Measurements from ENCODE around the gene BPI.
"Not testable (repeated sequence)": the region's sequence is repeated elsewhere in the genome, so short reads cannot be mapped to it uniquely, and the experiment has no call there.

The BPI gene

DNA sequence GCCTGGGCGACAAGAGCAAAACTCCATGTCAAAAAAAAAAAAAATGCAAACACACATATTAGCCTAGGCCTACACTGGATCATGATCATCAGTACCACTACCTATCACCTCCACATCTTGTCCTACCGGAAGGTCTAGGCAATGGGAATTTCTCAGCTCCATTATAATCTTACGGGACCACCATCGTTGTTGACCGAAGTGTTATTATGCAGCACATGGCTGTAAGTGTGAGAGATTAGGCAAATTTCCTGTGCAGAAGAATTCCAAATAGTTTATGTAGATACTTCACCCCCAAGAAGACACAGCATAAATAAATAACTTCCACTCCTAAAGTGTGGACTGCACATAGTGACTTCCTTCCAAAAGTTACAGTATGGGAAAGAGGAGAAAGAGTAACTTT, 26.7 kb upstream of the BPI start:
- FAIRE-seq (no peak), DNase-seq (ENCODE audit: insufficient read length, low spot score) (no peak)

DNA sequence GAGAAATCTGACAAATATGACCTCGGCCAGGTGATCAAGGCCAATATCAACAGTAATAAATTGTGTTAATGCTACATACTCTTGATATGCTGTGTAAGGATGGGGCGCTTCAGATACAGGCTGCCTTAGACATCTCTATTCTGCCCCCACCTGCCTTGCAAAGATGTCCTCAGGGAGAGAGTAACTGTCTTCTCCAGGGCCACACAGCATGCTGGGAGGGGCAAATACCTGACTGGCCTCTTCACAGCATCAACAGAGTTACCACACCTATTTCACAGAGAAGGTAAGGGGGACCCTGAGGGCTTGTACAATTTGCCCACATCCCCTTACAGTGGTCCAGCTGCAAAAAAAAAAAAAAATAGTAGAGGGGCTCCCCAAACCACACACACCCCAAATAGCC, 26.3 kb upstream of the BPI start:
- FAIRE-seq (peak; percentile 78), DNase-seq (ENCODE audit: insufficient read length, low spot score) (no peak)

DNA sequence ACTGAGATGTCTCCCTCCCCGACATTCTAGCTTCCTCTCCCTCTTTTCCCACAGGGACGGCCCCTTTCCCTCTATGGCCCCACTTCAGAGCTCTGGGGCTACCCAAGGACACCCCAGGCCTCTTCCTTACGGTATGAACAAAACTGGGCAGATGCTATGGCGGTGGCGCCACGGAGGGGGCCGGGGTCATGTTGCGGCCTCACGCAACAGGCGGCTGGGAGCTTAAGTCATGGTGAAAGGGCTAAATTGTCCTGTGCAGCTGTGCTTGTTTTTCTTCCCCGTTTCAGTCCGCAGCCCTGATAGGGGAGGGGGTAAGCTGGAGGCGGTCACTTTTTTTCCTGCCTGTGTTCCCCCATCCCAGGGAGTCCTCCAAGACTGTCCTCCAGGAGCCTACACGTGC, 25.8 kb upstream of the BPI start:
- DNase-seq (ENCODE audit: insufficient read length, low spot score) = no peak

DNA sequence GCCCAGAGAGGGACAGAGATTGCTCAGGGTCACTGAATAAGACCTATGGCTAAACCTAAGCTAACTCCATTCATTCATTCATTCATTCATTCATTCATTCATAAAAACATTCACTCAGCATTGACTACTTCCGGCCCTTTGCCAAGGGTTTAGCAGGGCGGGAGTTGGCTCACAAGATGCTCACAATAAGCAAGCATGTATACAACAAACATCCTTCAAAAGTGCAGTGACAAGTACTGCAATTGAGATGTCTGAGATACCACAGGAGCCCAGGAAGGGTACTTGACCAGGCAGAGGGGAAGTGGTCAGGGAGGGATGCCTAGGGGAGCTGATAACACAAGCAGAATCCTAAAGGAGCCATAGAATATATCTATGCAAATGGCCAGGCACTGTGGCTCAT, 25.2 kb upstream of the BPI start:
- FAIRE-seq (no peak), DNase-seq (ENCODE audit: insufficient read length, low spot score) (no peak)

More for the DNA sequence above, 25.8 kb upstream of the BPI start:
- FAIRE-seq = peak; percentile 31

DNA sequence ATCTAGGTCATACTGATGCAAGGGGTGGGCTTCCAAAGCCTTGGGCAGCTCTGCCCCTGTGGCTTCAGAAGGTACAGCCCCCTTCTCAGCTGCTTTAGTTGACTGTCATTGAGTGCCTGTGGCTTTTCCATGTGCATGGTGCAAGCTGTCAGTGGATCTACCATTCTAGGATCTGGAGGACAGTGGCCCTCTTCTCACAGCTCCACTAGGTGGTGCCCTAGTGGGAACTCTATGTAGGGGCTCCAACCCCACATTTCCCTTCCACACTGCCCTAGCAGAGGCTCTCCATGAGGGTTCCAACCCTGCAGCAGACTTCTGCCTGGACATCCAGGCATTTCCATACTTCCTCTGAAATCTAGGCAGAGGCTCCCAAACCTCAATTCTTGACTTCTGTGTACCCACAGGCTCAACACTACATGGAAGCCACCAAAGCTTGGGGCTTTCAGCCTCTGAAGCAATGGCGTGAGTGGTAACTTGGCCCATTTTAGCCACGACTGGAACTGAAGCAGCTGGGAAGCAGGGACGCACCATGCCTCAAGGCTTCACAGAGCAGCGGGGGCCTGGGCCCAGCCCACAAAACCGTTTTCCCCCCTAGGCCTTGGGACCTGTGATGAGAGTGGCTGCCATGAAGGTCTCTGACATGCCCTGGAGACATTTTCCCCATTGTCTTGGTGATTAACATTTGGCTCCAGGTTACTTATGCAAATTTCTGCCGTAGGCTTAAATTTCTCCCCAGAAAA, 22.6 kb upstream of the BPI start:
- DNase-seq (ENCODE audit: insufficient read length, low spot score) = not testable (repeated sequence)
- peak; percentile 82 for FAIRE-seq

DNA sequence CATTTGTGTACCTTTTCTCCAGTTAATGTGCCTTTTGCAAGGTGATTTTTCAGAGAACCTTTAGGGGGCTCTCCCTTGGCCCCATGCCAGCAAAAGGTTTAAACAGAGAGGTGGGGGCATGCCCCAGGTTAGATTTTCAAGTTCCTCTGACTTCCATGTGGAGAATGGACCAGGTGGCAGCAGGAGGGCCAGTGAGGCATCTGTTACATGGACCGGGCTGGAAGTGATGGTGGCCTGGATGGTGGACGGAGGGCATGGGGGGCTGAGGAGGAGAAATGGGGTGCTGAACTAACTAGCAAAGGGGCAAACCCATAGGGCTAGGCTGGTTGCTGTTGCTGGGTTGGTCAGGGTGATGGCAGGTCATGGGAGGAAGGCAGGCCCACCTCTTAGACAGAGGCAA, 20.7 kb upstream of the BPI start:
- peak; percentile 84 for FAIRE-seq
- no peak for DNase-seq (ENCODE audit: insufficient read length, low spot score)

DNA sequence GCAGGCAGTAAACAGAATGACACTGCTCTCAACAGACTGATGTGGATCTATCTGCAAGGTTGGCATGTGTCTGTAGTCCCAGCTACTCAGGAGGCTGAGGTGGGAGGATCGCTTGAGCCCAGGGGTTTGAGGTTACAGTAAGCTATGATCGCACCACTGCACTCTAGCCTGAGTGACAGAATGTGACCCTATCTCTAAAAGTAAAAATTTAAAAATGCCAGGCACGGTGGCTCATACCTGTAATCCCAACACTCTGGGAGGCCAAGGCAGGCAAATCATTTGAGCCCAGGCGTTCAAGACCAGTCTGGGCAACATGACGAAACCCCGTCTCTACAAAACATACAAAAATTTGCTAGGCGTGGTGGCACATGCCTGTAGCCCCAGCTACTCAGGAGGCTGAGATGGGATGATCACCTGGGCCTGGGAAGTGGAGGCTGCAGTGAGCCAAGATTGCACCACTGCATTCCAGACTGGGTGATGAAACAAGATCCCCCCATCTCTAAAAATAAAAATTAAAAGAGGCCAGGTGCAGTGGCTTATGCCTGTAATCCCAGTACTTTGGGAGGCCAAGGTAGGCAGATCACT, 19.8 kb upstream of the BPI start:
- FAIRE-seq = peak; percentile 79

DNA sequence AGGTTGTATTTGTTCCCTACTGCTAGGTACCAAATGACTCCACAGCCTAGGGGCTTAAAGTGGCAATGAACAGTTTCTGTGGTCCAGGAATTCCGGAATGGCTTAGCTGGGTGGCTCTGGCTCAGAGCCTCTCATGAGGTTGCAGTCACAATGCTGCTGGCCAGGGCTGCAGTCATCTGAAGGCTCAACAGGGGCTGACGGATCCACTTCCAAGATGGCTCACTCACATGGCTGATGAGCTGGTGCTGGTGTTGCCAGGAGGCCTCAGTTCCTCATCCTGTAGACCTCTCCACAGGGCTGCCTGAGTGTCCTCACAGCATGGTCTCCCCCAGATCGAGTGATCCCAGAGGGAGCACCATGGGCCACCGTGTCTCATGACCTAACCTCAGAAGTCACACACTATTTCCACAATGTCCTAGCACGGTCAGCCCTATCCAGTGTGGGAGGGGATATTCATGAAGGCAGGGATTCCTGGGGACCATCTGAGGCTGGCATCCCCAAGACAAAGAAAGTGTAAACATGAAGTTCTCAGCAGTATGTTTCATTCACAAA, 19.0 kb upstream of the BPI start:
- peak; percentile 68 for FAIRE-seq
- DNase-seq (ENCODE audit: insufficient read length, low spot score) = no peak

More for the DNA sequence above, 19.8 kb upstream of the BPI start:
- not testable (repeated sequence) for DNase-seq (ENCODE audit: insufficient read length, low spot score)

DNA sequence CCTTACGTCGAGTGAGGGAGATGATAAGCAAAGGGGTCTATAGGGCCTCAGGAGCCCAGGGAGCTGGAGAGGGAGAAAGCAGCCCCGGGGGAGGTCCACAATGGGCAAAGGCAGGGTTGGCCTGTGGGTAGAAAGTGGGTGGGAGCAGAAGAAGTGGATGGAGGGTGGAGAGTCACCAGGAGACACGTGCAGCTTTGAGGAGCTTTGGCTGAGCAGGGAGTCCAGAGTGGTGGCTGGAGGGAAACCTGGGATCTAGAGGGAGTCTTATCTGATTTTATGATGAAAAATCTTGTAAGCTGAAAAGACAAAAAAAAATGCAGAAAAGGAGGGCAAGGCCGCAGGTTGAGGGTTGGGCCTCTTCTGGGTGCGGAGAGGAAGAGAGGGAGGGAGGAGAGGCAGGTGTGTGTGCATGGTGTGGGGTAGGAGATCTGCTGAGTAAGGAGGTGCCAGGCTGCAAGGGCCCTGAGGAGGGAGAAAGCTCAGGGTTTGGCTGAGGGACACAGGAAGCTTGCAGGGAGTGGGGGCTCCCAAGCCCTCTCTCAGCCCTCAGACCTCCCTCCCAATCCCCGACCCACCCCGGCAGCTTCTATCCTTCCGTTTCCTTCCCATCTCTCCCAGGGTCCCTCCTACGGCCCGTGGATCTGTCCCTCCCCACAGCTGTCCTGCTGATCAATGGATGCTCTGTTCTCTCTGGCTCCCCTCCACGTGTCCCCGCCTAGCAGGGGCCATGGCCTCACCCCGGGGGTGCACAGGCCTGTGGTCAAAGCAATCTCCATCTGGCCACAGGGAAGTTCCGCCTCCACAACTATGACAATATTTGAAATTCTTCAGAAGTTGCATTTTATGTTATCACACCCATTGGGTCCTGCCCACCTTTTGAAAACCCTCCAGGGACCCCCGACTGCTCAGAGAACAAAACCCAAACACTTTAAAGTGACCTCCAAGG, 17.1 kb upstream of the BPI start:
- FAIRE-seq = peak; percentile 90
- no peak for DNase-seq (ENCODE audit: insufficient read length, low spot score)

DNA sequence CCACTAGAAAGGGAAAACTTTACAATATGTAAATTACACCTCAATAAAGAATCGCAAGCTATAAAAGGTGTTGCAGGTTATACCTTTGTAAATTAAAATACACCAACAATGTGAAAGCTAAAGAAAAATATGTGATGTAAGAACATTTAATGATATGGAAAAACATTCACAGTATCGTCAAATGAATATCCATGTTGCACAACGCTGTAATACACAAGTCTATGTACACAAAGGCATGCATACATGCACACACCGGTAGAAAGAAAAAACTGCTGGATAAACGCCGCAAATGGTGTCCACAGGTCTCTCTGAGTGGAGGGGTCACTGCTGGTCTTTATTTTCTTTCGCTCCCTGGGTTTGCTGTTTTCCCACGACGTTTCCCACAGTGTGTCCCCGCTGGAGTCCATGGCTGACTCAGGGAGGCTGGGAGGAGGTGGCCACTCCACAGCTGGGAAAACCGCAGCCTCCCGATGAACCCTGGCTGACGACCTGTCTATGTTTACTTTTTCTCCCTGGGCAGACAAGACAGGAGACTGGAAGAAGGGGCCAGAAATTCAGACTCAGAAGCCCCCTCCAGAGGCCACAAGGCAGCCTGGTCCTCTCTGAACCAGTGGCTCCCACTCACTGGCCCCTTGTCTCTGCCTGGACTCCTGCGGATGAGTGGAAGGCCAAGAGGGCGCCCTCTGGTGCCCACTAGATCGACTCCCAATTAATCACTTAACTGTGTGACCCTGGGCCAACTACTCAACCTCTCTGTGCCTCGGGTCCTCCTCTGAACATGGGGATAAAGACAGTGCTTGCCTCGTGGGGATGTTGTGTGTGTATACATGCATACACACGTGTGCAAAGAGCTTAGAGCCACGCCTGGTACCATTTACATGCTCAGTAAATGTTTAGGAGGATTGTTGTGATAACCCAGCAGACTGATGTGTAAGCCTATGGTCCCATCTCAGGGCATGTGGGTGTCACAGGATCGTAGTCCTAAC, 12.8 kb upstream of the BPI start:
- FAIRE-seq (peak; percentile 89), DNase-seq (ENCODE audit: insufficient read length, low spot score) (peak; percentile 66)

DNA sequence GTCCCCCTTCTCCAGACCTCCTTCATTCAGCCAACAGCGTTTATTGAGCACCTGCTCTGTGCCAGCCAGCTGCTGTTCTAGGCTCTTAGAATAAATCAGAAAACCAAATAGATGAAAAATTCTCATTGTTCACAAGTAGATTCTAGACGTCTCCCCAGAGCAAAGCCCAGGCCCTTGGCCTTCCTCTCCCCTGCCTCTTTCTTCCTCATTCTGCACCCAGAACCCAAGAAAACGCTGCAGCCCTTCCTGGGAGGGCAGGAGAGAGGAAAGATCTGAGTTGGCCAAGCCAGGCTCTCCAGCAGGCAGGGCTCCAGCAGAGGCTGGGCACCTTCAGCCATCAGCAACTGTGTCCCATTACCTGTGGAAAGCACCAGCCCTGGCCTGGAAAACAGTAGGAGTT, 12.0 kb upstream of the BPI start:
- no peak for FAIRE-seq
- no peak for DNase-seq (ENCODE audit: insufficient read length, low spot score)

DNA sequence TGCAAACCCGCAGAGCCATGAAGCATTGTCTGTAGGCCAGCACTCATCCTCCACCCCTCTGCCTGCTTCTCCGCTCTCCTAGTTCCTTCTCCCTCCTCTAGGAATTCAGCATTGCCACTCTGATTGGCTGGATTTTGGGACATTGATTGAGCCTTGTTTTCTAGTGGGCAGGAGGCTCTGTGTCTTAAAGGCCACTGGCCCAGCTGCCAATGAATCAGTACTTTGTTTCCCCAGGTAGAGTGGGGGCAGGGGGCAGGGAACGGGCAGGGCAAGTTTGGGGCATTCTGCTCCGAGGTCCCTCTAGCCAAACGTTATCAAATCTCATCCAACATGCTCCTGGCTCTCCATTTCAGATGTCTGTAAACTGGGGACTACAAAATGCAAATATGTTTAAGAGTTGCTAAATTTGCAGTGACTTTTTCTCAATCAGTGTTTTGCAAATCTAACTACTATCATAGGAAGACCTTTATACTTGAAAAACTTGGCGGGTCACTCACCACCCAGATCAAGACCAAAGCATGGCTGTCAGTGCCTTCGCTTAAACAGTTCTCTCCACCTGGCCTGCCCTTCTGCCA, 10.4 kb upstream of the BPI start:
- no peak for FAIRE-seq

DNA sequence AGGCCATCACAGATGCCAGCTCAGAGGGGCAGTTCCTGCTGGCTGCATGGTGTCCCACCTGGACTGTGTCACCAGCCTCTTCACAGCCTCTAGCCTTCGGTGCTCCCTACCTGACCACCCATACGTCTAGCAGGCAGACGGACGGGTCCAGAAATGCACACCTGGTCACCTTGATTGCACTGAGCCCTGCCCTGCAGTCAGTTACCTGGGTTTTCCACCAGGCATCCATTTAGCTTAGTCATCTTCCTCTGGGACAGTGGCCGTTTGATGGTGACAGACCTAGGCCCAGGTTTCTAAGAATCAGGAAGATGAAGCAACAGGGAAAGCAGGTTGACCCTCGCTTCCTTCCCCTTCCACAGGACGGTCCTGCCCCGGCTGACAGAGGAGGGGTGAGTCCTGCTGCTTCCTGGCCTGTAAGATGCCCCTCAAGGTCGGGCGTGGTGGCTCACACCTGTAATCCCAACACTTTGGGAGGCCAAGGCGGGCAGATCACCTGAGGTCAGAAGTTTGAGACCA, 9.8 kb upstream of the BPI start:
- DNase-seq (ENCODE audit: insufficient read length, low spot score) (no peak), FAIRE-seq (peak; percentile 36)

More for the DNA sequence above, 10.4 kb upstream of the BPI start:
- DNase-seq (ENCODE audit: insufficient read length, low spot score) = no peak

DNA sequence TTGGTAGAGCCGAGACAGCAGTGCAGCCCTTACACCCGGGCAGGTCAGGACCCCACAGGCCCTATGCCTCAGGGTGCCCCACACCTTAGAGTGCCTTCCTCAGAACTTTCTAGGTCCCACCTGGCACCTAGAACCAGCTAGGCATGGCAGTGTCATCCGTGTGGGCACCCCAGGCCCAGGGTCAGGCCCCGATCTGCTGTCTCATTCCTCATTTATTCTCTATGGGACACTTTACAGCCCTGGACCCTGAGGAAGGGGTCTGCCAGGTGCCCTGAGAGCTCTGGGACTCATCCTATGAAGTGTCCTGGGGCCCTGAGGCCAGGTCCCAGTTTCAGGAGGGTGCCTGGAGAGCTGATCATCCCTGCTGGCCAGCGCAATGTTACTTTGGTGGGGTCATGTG, 8.1 kb upstream of the BPI start:
- DNase-seq (ENCODE audit: insufficient read length, low spot score) = no peak
- FAIRE-seq = no peak

DNA sequence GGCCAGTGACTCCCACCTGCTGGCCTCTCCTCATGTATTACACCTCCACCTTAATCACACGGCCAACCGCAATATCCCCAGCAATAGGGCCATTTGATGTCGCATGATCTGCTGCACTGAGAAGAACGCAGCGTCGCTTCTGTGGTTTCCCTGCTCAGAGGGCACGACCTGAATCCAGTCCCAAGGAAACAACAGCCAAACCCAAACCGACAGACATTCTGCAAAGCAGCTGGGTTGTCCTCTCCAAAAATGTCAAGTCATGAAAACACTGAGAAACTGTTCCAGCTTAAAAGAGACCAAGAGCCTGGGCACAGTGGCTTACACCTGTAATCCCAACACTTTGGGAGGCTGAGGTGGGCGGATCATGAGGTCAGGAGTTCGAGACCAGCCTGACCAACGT, 7.5 kb upstream of the BPI start:
- DNase-seq (ENCODE audit: insufficient read length, low spot score) (no peak), FAIRE-seq (peak; percentile 33)

DNA sequence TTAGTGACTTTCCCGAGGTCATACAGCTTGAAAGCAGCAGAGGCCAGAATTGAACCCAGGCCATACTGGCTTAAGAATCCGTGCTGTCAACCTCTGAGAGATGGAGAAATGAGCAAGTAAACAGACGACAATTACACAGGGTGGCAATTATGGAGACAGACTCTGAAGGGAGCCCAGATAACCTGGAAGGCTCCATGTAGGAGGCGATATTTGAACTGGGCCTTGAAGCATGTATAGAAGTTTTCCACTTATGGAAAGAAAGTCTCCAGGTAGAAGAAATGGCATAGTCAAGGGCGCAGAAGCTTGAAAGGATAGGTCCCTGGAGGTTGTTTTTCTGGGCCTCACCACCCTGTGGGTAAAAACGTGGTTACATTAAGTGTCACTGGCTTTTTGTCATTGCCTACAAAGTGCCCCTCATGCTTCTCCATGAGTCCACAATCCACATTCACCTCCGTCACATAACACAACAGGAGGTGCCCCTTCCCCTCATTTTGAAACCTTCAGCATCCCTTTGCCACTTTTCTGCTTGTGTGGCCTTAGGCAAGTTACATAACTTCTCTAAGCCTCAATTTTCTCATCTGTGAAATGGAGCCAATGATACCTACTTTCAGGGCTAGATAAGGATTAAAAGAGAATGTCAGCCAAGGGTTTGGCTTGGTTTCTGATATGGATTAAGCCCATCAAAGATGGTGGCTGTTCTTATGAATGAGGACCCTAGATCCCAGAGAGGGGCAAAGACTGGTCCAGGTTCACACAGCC, 5.9 kb upstream of the BPI start:
- DNase-seq (ENCODE audit: insufficient read length, low spot score) (no peak), FAIRE-seq (no peak)

DNA sequence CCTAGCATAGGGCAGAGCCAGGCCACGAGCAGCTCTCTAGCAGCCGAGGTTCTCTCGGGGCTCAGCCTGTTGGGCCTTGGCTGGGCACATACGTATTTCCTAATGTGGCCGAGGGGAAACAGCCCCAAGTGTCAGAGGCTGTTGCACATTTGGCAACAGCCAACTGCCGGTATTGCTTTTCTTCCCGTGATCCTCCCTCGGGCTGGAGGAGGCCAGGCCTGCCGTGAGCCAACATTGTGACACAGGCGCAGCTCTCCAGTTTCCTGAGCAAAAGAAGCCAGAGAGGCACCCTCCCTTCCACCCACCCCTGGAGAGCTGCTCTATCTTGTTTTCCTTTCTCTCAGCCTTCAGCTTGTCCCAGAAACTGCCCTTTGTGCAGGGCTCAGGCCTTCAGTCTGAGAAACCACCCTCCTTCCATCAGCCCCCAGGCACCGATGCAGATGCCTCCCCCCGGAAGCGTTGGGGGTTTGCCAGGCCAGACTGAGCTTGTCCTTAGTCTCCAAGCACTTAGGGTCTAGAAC, 5.1 kb upstream of the BPI start:
- DNase-seq (ENCODE audit: insufficient read length, low spot score) = no peak
- FAIRE-seq = peak; percentile 78

DNA sequence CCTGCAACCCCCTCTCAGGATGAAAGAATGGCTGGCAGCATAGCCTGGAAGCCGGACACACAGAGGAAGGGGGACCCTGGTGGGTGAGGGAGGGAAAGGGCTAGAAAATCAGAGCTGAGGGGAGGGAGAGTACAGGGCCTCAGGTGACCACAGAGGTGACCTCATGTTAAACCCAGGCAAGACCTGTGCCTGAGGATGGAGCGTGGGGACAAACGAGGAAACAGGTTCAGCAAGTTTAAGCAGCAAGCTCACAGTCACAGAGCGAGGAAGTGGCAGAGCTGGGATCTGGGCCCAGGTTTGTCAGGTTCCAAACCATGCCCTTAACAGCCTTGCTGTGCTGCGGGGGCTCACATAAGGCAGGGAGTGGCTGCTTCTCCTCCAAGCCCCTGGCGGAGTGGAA, 4.0 kb upstream of the BPI start:
- DNase-seq (ENCODE audit: insufficient read length, low spot score) = no peak
- peak; percentile 51 for FAIRE-seq
